H9 (cell line): ENCODE results near the gene DPM3. TPM values are rescaled to one million over a fixed set of nuclear protein-coding genes. Genes with fewer than 3 reads are reported as not detected.

ENCODE experiments used
- DNase-seq: peaks from one replicate; pipeline ENCODE4 v3.0.0-alpha.2; 2017
- H2AFZ ChIP-seq: one replicate; pipeline ENCODE4 v1.6.1; 2013; ENCODE audit warnings: mild to moderate bottlenecking, low read length, control low read depth, moderate library complexity
- H2AK5ac ChIP-seq: 2 replicates; pipeline ENCODE4 v1.6.1; 2013; ENCODE audit warnings: low read length, control low read depth, mixed read lengths; ENCODE audit not compliant: insufficient read length
- H2BK120ac ChIP-seq: one replicate; pipeline ENCODE4 v1.6.1; 2013; ENCODE audit warnings: low read depth, mild to moderate bottlenecking, low read length, control low read depth, inconsistent platforms; ENCODE audit not compliant: poor library complexity, severe bottlenecking
- H2BK12ac ChIP-seq: 2 replicates; pipeline ENCODE4 v1.6.1; 2013; ENCODE audit warnings: low read length, control low read depth, mixed read lengths, low read depth; ENCODE audit not compliant: insufficient read length
- H2BK15ac ChIP-seq: 2 replicates; pipeline ENCODE4 v1.6.1; 2013; ENCODE audit warnings: low read depth, low read length, control low read depth
- H2BK20ac ChIP-seq: one replicate; pipeline ENCODE4 v1.6.1; 2013; ENCODE audit warnings: low read depth, mild to moderate bottlenecking, low read length, control low read depth, inconsistent platforms; ENCODE audit not compliant: poor library complexity, severe bottlenecking
- H2BK5ac ChIP-seq: 2 replicates; pipeline ENCODE4 v1.6.1; 2013; ENCODE audit warnings: low read length, control low read depth, mixed read lengths; ENCODE audit not compliant: insufficient read length
- H3K14ac ChIP-seq: 2 replicates; pipeline ENCODE4 v1.6.1; 2013; ENCODE audit warnings: low read length, control low read depth; ENCODE audit not compliant: insufficient read depth
- H3K18ac ChIP-seq: 2 replicates; pipeline ENCODE4 v1.6.1; 2013; ENCODE audit warnings: low read depth, mild to moderate bottlenecking, mixed read lengths, low read length, control low read depth; ENCODE audit not compliant: insufficient read length
- H3K23ac ChIP-seq: 2 replicates; pipeline ENCODE4 v1.6.1; 2013; ENCODE audit warnings: low read length, control low read depth, mixed read lengths, low read depth; ENCODE audit not compliant: insufficient read length
- H3K23me2 ChIP-seq: 2 replicates; pipeline ENCODE4 v1.6.1; 2013; ENCODE audit warnings: low read depth, mild to moderate bottlenecking, mixed read lengths, low read length, control low read depth; ENCODE audit not compliant: insufficient read length, poor library complexity, severe bottlenecking
- H3K27ac ChIP-seq: 2 replicates; pipeline ENCODE4 v1.5.1; 2013; ENCODE audit warnings: low read length, control low read depth, mixed read lengths, low read depth; ENCODE audit not compliant: insufficient read length
- H3K27me3 ChIP-seq: 2 replicates; pipeline ENCODE4 v1.6.1; 2013; ENCODE audit warnings: low read length, control low read depth, inconsistent platforms; ENCODE audit not compliant: insufficient read depth
- H3K4ac ChIP-seq: 2 replicates; pipeline ENCODE4 v1.6.1; 2013; ENCODE audit warnings: low read depth, mild to moderate bottlenecking, control low read depth, inconsistent platforms, low read length, moderate library complexity
- H3K4me1 ChIP-seq: 2 replicates; pipeline ENCODE4 v1.6.1; 2013; ENCODE audit warnings: low read length, control low read depth, inconsistent platforms; ENCODE audit not compliant: insufficient read depth
- H3K4me2 ChIP-seq: 2 replicates; pipeline ENCODE4 v1.6.1; 2013; ENCODE audit warnings: low read length, control low read depth, mixed read lengths; ENCODE audit not compliant: insufficient read length, insufficient read depth
- H3K56ac ChIP-seq: 2 replicates; pipeline ENCODE4 v1.6.1; 2013; ENCODE audit warnings: low read depth, mild to moderate bottlenecking, mixed read lengths, low read length, control low read depth; ENCODE audit not compliant: insufficient read length
- H3K79me1 ChIP-seq: 2 replicates; pipeline ENCODE4 v1.6.1; 2013; ENCODE audit warnings: low read depth, mild to moderate bottlenecking, moderate library complexity, low read length, control low read depth, inconsistent platforms; ENCODE audit not compliant: insufficient read depth, poor library complexity, severe bottlenecking
- H3K79me2 ChIP-seq: 2 replicates; pipeline ENCODE4 v1.6.1; 2013; ENCODE audit warnings: low read length, control low read depth, inconsistent platforms; ENCODE audit not compliant: insufficient read depth
- H3K9ac ChIP-seq: 2 replicates; pipeline ENCODE4 v1.6.1; 2013; ENCODE audit warnings: low read length, control low read depth, mixed read lengths; ENCODE audit not compliant: insufficient read length; ENCODE audit errors: extremely low read depth
- H3K9me3 ChIP-seq: one replicate; pipeline ENCODE4 v1.6.1; 2013; ENCODE audit warnings: low read depth, low read length, inconsistent platforms; ENCODE audit not compliant: control insufficient read depth
- H3T11ph ChIP-seq: one replicate; pipeline ENCODE4 v1.6.1; 2013; ENCODE audit warnings: mild to moderate bottlenecking, low read length, control low read depth, inconsistent platforms
- H4K20me1 ChIP-seq: one replicate; pipeline ENCODE4 v1.6.1; 2013; ENCODE audit not compliant: control insufficient read depth, insufficient read length, insufficient read depth
- H4K5ac ChIP-seq: 2 replicates; pipeline ENCODE4 v1.6.1; 2013; ENCODE audit warnings: low read depth, mild to moderate bottlenecking, mixed read lengths, low read length, control low read depth; ENCODE audit not compliant: insufficient read length
- H4K8ac ChIP-seq: replicated peaks from 2 replicates; pipeline ENCODE4 v1.6.1; 2013; ENCODE audit warnings: low read length, control low read depth, mixed read lengths, low read depth; ENCODE audit not compliant: insufficient read length
- H4K91ac ChIP-seq: 2 replicates; pipeline ENCODE4 v1.6.1; 2013; ENCODE audit warnings: low read depth, mild to moderate bottlenecking, moderate library complexity, mixed read lengths, low read length, control low read depth; ENCODE audit not compliant: insufficient read length
- H3K27ac Mint-ChIP-seq, 3 experiments: 2 replicates in 2 of 3; 3 replicates in 1 of 3; pipeline ENCODE4 v1.8.0; 2020 to 2021; ENCODE audit warnings: mixed read lengths in 3 of 3, mild to moderate bottlenecking in 1 of 3, moderate library complexity in 1 of 3
- H3K27me3 Mint-ChIP-seq: 2 replicates; pipeline ENCODE4 v1.8.0; 2021; ENCODE audit warnings: low read depth, mild to moderate bottlenecking, moderate library complexity, mixed read lengths
- H3K36me3 Mint-ChIP-seq, 3 experiments: 2 replicates in 2 of 3; 3 replicates in 1 of 3; pipeline ENCODE4 v1.8.0; 2020 to 2021; ENCODE audit warnings: low read depth in 3 of 3, mixed read lengths in 3 of 3; ENCODE audit not compliant: insufficient read depth in 1 of 3
- H3K4me1 Mint-ChIP-seq, 2 experiments: 2 replicates each; pipeline ENCODE4 v1.8.0; 2020; ENCODE audit warnings: mixed read lengths in 2 of 2
- H3K4me3 Mint-ChIP-seq, 2 experiments: 2 replicates in 1 of 2; 3 replicates in 1 of 2; pipeline ENCODE4 v1.8.0; 2020 to 2021; ENCODE audit warnings: mild to moderate bottlenecking in 2 of 2, mixed read lengths in 2 of 2, moderate library complexity in 1 of 2
- H3K9me3 Mint-ChIP-seq, 2 experiments: 2 replicates in 1 of 2; 3 replicates in 1 of 2; pipeline ENCODE4 v1.8.0; 2020; ENCODE audit warnings: mild to moderate bottlenecking in 2 of 2, mixed read lengths in 2 of 2, moderate library complexity in 1 of 2
- WGBS: extraction: QIAGEN DNeasy Blood & Tissue Kit; methylation state at CpG from one replicate; pipeline ENCODE4 v1.1.7; 2013; ENCODE audit warnings: missing lambda C conversion rate, low lambda C conversion rate, mixed read lengths; ENCODE audit not compliant: insufficient read length; ENCODE audit errors: extremely low coverage; 5-methylcytosine and 5-hydroxymethylcytosine counted together
- total RNA-seq: library from RNA; stranded (reverse); gene quantifications from 2 replicates; pipeline ENCODE4 v1.2.1, GENCODE V29; 2021
- TF ChIP-seq, protein P1 (sequence below): fragments of 200-600 bp; sonication (generic); conservative IDR thresholded peaks from 3 replicates; pipeline ENCODE4 v1.8.0; 2021; ENCODE audit warnings: antibody characterized with exemption, mild to moderate bottlenecking

Gene DPM3
- total RNA-seq, 1 experiment from 2014 or later, result 48.5 TPM

DNA sequence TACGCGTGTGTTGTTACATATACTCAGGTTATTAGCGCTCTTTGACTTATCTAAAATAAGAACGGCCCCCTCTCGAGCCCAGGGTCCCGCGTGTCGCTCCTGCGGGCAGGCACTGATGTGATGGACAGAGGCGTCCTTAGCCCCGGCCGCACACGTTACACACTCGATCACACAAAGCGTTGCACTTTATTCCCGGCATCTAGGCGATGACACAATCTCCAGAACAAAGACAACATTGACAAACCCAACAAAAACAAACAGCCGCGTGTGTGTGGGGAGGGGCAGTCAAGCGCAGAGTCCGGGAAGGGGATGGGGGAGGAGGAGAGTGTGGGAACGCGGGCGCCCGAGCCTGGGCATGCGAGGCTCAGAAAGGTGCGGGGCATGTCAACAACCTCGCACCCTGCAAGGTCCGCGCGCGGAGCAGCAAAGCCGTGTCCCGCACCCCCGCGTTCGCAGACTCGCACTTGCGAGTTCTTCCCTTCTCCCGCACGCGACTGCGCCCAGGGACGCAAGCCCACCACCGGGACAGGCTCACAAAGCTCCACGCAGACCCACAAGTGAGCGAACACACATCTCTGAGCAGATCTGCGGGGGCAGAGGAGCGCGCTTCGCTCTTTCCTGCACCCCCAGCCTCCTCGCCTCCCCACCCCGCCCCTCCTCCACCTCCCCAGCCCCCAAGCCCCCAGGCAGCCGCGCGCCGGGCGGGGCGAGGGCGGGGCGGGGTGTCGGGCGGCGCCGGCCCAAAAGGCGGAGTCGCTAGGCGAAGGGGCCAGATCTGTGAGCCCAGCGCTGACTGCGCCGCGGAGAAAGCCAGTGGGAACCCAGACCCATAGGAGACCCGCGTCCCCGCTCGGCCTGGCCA is 13.0 kb downstream of the DPM3 start, which contains the start of gene EFNA1:
TSS of gene EFNA1 (plus strand) at position 772 of the 862 bp plus-strand sequence. CDS start 102 bp downstream, outside the sequence.
- peaks cover 2 to 12% (median 3%) of the 10 kb centered on the region in 3 experiments; a peak in 5 of 7 replicates for H3K36me3 Mint-ChIP-seq
- H3K4me1 ChIP-seq, result no peaks in the 10 kb centered on the region; the same call in 1 of the 2 replicates
- H2AFZ ChIP-seq, result no peak within 1 kb of the TSS
- H3T11ph ChIP-seq, result no peak within 1 kb of the TSS
- no peak within 1 kb of the TSS for H2BK120ac ChIP-seq
- H4K8ac ChIP-seq, result no peak within 1 kb of the TSS
- no peaks in the 10 kb centered on the region for H3K79me2 ChIP-seq
- H3K27me3 ChIP-seq, result peaks cover 34% of the 10 kb centered on the region; the same call in 1 of the 2 replicates
- H2AK5ac ChIP-seq, result no peak within 1 kb of the TSS
- no peak within 1 kb of the TSS for H3K14ac ChIP-seq
- H3K9me3 Mint-ChIP-seq, result no peaks in the 10 kb centered on the region; a peak in 1 of 5 replicates
- H4K91ac ChIP-seq, result no peak within 1 kb of the TSS
- H4K20me1 ChIP-seq, result peaks cover 2% of the 10 kb centered on the region
- H3K27ac Mint-ChIP-seq, result no peak within 1 kb of the TSS; a peak in 2 of 7 replicates
- DNase-seq, result peak; percentile 56
- H2BK15ac ChIP-seq, result no peak within 1 kb of the TSS
- H3K27me3 Mint-ChIP-seq, result peaks cover 90% of the 10 kb centered on the region
- H3K4me2 ChIP-seq, result peak within 1 kb of the TSS; percentile 92
- no peak within 1 kb of the TSS for H2BK20ac ChIP-seq
- no peaks in the 10 kb centered on the region for H3K79me1 ChIP-seq
- H3K4ac ChIP-seq, result no peak within 1 kb of the TSS
- WGBS, result no CpG with 5 or more reads among the region's 76 CpGs
- TF ChIP-seq, protein P1, sequence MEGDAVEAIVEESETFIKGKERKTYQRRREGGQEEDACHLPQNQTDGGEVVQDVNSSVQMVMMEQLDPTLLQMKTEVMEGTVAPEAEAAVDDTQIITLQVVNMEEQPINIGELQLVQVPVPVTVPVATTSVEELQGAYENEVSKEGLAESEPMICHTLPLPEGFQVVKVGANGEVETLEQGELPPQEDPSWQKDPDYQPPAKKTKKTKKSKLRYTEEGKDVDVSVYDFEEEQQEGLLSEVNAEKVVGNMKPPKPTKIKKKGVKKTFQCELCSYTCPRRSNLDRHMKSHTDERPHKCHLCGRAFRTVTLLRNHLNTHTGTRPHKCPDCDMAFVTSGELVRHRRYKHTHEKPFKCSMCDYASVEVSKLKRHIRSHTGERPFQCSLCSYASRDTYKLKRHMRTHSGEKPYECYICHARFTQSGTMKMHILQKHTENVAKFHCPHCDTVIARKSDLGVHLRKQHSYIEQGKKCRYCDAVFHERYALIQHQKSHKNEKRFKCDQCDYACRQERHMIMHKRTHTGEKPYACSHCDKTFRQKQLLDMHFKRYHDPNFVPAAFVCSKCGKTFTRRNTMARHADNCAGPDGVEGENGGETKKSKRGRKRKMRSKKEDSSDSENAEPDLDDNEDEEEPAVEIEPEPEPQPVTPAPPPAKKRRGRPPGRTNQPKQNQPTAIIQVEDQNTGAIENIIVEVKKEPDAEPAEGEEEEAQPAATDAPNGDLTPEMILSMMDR, result no peak
- no peak within 1 kb of the TSS for H3K27ac ChIP-seq
- no peaks in the 10 kb centered on the region for H3K9me3 ChIP-seq
- H3K18ac ChIP-seq, result no peak within 1 kb of the TSS
- peak within 1 kb of the TSS; percentile 62 to 94 for H3K4me3 Mint-ChIP-seq
- H2BK12ac ChIP-seq, result no peak within 1 kb of the TSS
- no peak within 1 kb of the TSS for H3K23ac ChIP-seq
- H3K23me2 ChIP-seq, result peaks cover 27% of the 10 kb centered on the region
- no peak within 1 kb of the TSS for H3K56ac ChIP-seq
- H2BK5ac ChIP-seq, result no peak within 1 kb of the TSS
- H4K5ac ChIP-seq, result no peak within 1 kb of the TSS
- peaks cover 50 to 64% of the 10 kb centered on the region in 2 experiments for H3K4me1 Mint-ChIP-seq
- H3K9ac ChIP-seq, result no peak within 1 kb of the TSS
